SK-N-SH (cell line): ENCODE data around the gene CDK1. TPM values are rescaled to one million over a fixed set of nuclear protein-coding genes. Genes with fewer than 3 reads are reported as not detected.

ENCODE experiments used
- CTCF ChIA-PET: fragments of 300-600, 350-600 bp; formaldehyde crosslinking; extraction: SDS; loops from one replicate; lab custom pipeline; 2021; lab: Yijun Ruan, JAX
- POLR2A ChIA-PET: fragments of 350-600 bp; sonication (Branson Sonifier 250); formaldehyde crosslinking; extraction: SDS; loops from one replicate; lab custom pipeline; 2020; ENCODE audit warnings: antibody characterized with exemption, inconsistent platforms; lab: Yijun Ruan, JAX
- DNase-seq: peaks from one replicate; pipeline ENCODE4 v3.0.0; 2012
- H2AFZ ChIP-seq: fragments of 200-600 bp; sonication (generic); 2 replicates; pipeline ENCODE4 v1.8.1; 2016; ENCODE audit warnings: antibody characterized with exemption, mild to moderate bottlenecking, low read depth
- H3F3A ChIP-seq: fragments of 200-600 bp; sonication (generic); replicated peaks from 2 replicates; pipeline ENCODE3; 2016; ENCODE audit warnings: antibody characterized with exemption, mild to moderate bottlenecking; ENCODE audit not compliant: insufficient read depth
- H3K27ac ChIP-seq, 2 experiments: fragments of 200-500 bp in 1 of 2; fragments of 200-600 bp in 1 of 2; sonication (Bioruptor generic) in 1 of 2; sonication (generic), shearing (Covaris generic) in 1 of 2; 2 replicates each; pipeline versions ENCODE4 v1.5.1 to v1.6.1; 2014 to 2016; ENCODE audit warnings: low read depth in 2 of 2, inconsistent platforms in 1 of 2, low read length in 1 of 2, mild to moderate bottlenecking in 1 of 2, mixed read lengths in 1 of 2
- H3K27me3 ChIP-seq: fragments of 200-600 bp; sonication (generic), shearing (Covaris generic); 2 replicates; pipeline ENCODE4 v1.6.1; 2016; ENCODE audit warnings: mixed run types; ENCODE audit not compliant: insufficient read depth
- H3K36me3 ChIP-seq, 2 experiments: fragments of 200-500 bp in 1 of 2; fragments of 200-600 bp in 1 of 2; sonication (Bioruptor generic) in 1 of 2; sonication (generic) in 1 of 2; replicated peaks in 1 of 2; 2 replicates each; pipeline versions ENCODE3 to v1.5.1; 2014 to 2016; ENCODE audit warnings: low read length in 1 of 2, mild to moderate bottlenecking in 1 of 2; ENCODE audit not compliant: insufficient read depth in 2 of 2, control insufficient read depth in 1 of 2
- H3K4me1 ChIP-seq, 2 experiments: fragments of 200-500 bp in 1 of 2; fragments of 200-600 bp in 1 of 2; sonication (Bioruptor generic) in 1 of 2; sonication (generic), shearing (Covaris generic) in 1 of 2; 2 replicates each; pipeline versions ENCODE4 v1.5.1 to v1.6.1; 2014 to 2016; ENCODE audit warnings: low read depth in 1 of 2, low read length in 1 of 2, mixed run types in 1 of 2; ENCODE audit not compliant: insufficient read depth in 2 of 2, control insufficient read depth in 1 of 2
- H3K4me2 ChIP-seq: fragments of 200-600 bp; sonication (generic), shearing (Covaris generic); 2 replicates; pipeline ENCODE4 v1.6.1; 2017; ENCODE audit warnings: mixed run types
- H3K4me3 ChIP-seq, 2 experiments: fragments of 200-500 bp in 1 of 2; fragments of 200-600 bp in 1 of 2; sonication (Bioruptor generic) in 1 of 2; sonication (generic), shearing (Covaris generic) in 1 of 2; 2 replicates each; pipeline versions ENCODE4 v1.5.1 to v1.8.1; 2014 to 2016; ENCODE audit warnings: low read depth in 2 of 2, inconsistent platforms in 1 of 2, low read length in 1 of 2, mild to moderate bottlenecking in 1 of 2, mixed read lengths in 1 of 2, moderate library complexity in 1 of 2
- H3K79me2 ChIP-seq: fragments of 200-600 bp; sonication (generic); 2 replicates; pipeline ENCODE4 v1.8.1; 2017; ENCODE audit warnings: mild to moderate bottlenecking; ENCODE audit not compliant: insufficient read depth
- H3K9ac ChIP-seq: fragments of 200-600 bp; sonication (generic); 2 replicates; pipeline ENCODE4 v1.6.1; 2017; ENCODE audit warnings: mixed run types
- H3K9me2 ChIP-seq: fragments of 200-600 bp; sonication (generic); 2 replicates; pipeline ENCODE4 v1.6.1; 2017; ENCODE audit warnings: mixed run types
- H3K9me3 ChIP-seq: fragments of 200-600 bp; sonication (generic); 2 replicates; pipeline ENCODE4 v1.6.1; 2017; ENCODE audit warnings: mixed run types, mild to moderate bottlenecking, moderate library complexity
- H4K20me1 ChIP-seq: fragments of 200-600 bp; sonication (generic); 2 replicates; pipeline ENCODE4 v1.6.1; 2017; ENCODE audit warnings: mild to moderate bottlenecking, mixed run types; ENCODE audit not compliant: insufficient read depth
- CHD2 ChIP-seq: fragments of 150-350 bp; IDR thresholded peaks from 2 replicates; pipeline ENCODE4 v1.6.1; 2018; ENCODE audit warnings: low read length; ENCODE audit not compliant: partially characterized antibody
- FOSL2 ChIP-seq: IDR thresholded peaks from 2 replicates; pipeline ENCODE4 v1.4.0; 2012; ENCODE audit warnings: low read depth, mild to moderate bottlenecking, moderate library complexity, borderline replicate concordance
- FOXM1 ChIP-seq: IDR thresholded peaks from 2 replicates; pipeline ENCODE4 v1.4.0; 2012; ENCODE audit warnings: low read depth, mild to moderate bottlenecking
- GABPA ChIP-seq: IDR thresholded peaks from 2 replicates; pipeline ENCODE4 v1.4.0; 2012; ENCODE audit warnings: low read depth, mild to moderate bottlenecking
- GATA2 ChIP-seq: sonication (generic); formaldehyde crosslinking; IDR thresholded peaks from 2 replicates; pipeline ENCODE4 v1.5.0; 2020; ENCODE audit warnings: mild to moderate bottlenecking, missing genetic modification reagents
- IRF3 ChIP-seq: fragments of 150-350 bp; IDR thresholded peaks from 2 replicates; pipeline ENCODE4 v1.6.1; 2016; ENCODE audit warnings: mild to moderate bottlenecking, low read depth, low read length
- JUND ChIP-seq: IDR thresholded peaks from 2 replicates; pipeline ENCODE4 v1.4.0; 2012
- MXI1 ChIP-seq: IDR thresholded peaks from 2 replicates; pipeline ENCODE4 v1.6.1; 2012; ENCODE audit warnings: mild to moderate bottlenecking, low read depth, low read length, improper control_type of control experiment
- POLR2AphosphoS5 ChIP-seq: IDR thresholded peaks from 2 replicates; pipeline ENCODE4 v1.6.1; 2012; ENCODE audit warnings: low read depth, low read length
- RCOR1 ChIP-seq: fragments of 150-350 bp; IDR thresholded peaks from 2 replicates; pipeline ENCODE4 v1.6.1; 2017; ENCODE audit warnings: antibody characterized with exemption, low read length
- RFX5 ChIP-seq: IDR thresholded peaks from 2 replicates; pipeline ENCODE4 v1.6.1; 2012; ENCODE audit warnings: mild to moderate bottlenecking, improper control_type of control experiment, low read length
- RXRA ChIP-seq: IDR thresholded peaks from 2 replicates; pipeline ENCODE4 v1.4.0; 2012; ENCODE audit warnings: low read depth, mild to moderate bottlenecking, borderline replicate concordance
- SIN3A ChIP-seq: IDR thresholded peaks from 2 replicates; pipeline ENCODE4 v1.6.1; 2012; ENCODE audit warnings: low read depth, mild to moderate bottlenecking, low read length, moderate library complexity, borderline replicate concordance
- SMC3 ChIP-seq: IDR thresholded peaks from 2 replicates; pipeline ENCODE4 v1.6.1; 2012; ENCODE audit warnings: low read depth, low read length, improper control_type of control experiment
- TCF12 ChIP-seq: IDR thresholded peaks from 2 replicates; pipeline ENCODE4 v1.4.0; 2012
- TEAD4 ChIP-seq: IDR thresholded peaks from 2 replicates; pipeline ENCODE4 v1.4.0; 2012; ENCODE audit warnings: mild to moderate bottlenecking, borderline replicate concordance; ENCODE audit not compliant: insufficient read depth
- USF1 ChIP-seq: IDR thresholded peaks from 2 replicates; pipeline ENCODE4 v1.4.0; 2012; ENCODE audit warnings: low read depth, borderline replicate concordance
- USF2 ChIP-seq: fragments of 150-350 bp; IDR thresholded peaks from 2 replicates; pipeline ENCODE4 v1.6.1; 2017; ENCODE audit warnings: antibody characterized with exemption, low read length, low read depth, borderline replicate concordance
- YY1 ChIP-seq: IDR thresholded peaks from 2 replicates; pipeline ENCODE4 v1.4.0; 2012; ENCODE audit warnings: low read depth, mild to moderate bottlenecking
- ZBTB33 ChIP-seq: IDR thresholded peaks from 2 replicates; pipeline ENCODE4 v1.4.0; 2012; ENCODE audit warnings: low read depth, borderline replicate concordance
- WGBS: methylation state at CpG from one replicate; pipeline ENCODE4 v1.1.6; 2017; ENCODE audit warnings: low lambda C conversion rate; 5-methylcytosine and 5-hydroxymethylcytosine counted together
- polyA plus RNA-seq, 3 experiments: library from polyadenylated mRNA; depleted of rRNA; stranded (reverse); fragments of >200 nt; gene quantifications; 2 replicates each; pipeline ENCODE4 v1.2.3, GENCODE V29; 2012

CDK1 gene
- polyA plus RNA-seq, 1 of the 3 experiments (the other 2 are of a cell fraction) = 20.8 TPM

- 98% methylated on average over 1 of the region's 1 CpG for WGBS
- Histone ChIP-seq H3K4me1 (no peaks in the 10 kb centered on the region; a peak in 1 of 4 replicates), H3K79me2 (peaks cover 4% of the 10 kb centered on the region; the same call in 1 of the 2 replicates)
- no peak for TF ChIP-seq FOXM1
- no peak for TF ChIP-seq POLR2AphosphoS5
- no peak for TF ChIP-seq USF2
- no peak for TF ChIP-seq RXRA
- TF ChIP-seq SMC3 = no peak
- TF ChIP-seq JUND = no peak
- TF ChIP-seq RCOR1 = no peak
- TF ChIP-seq, all 33 proteins: peak for 0
- no peaks in the 10 kb centered on the region for H3K9me2 ChIP-seq
- ChIA-PET CTCF (interaction anchor here (1.7 kb wide), 1 partner anchor 8 kb away, joined by 3 read pairs; no protein-coding TSS in a partner anchor), POLR2A (no interaction called here)
- H3K4me2 ChIP-seq = no peak overlapping the region
- H3K9ac ChIP-seq = no peak overlapping the region
- H3K27ac ChIP-seq = no peak overlapping the region
- H3K4me3 ChIP-seq = no peak overlapping the region
- no peaks in the 10 kb centered on the region for H3F3A ChIP-seq
- DNase-seq = no peak
- peaks cover 11% of the 10 kb centered on the region in 2 experiments for H3K36me3 ChIP-seq
- no peaks in the 10 kb centered on the region for H4K20me1 ChIP-seq
- H2AFZ ChIP-seq = no peak overlapping the region
- no peaks in the 10 kb centered on the region for H3K9me3 ChIP-seq
- H3K27me3 ChIP-seq = no peaks in the 10 kb centered on the region
Measured at GRCh38 chr10:60799971-60800650, 21.8 kb downstream of the CDK1 start.

GRCh38 chr10:60800918-60801317 lies 22.6 kb downstream of the CDK1 start:
- H3K27me3 ChIP-seq = no peaks in the 10 kb centered on the region
- DNase-seq = no peak
- H3K9ac ChIP-seq = no peak overlapping the region
- no peaks in the 10 kb centered on the region for H4K20me1 ChIP-seq
- TF ChIP-seq GATA2 (no peak), MXI1 (no peak), TEAD4 (no peak), SIN3A (no peak), SMC3 (no peak), FOSL2 (no peak), GABPA (no peak), USF1 (no peak), YY1 (no peak), RCOR1 (no peak), ZBTB33 (no peak), RFX5 (no peak), TCF12 (no peak), CHD2 (no peak), IRF3 (no peak)
- TF ChIP-seq, all 33 proteins: peak for 0
- Histone ChIP-seq H2AFZ (no peak overlapping the region), H3K9me2 (no peaks in the 10 kb centered on the region), H3F3A (no peaks in the 10 kb centered on the region), H3K9me3 (no peaks in the 10 kb centered on the region), H3K27ac (no peak overlapping the region), H3K4me2 (no peak overlapping the region), H3K79me2 (no peaks in the 10 kb centered on the region), H3K36me3 (peaks cover 3 to 6% of the 10 kb centered on the region in 2 experiments), H3K4me3 (no peak overlapping the region), H3K4me1 (no peaks in the 10 kb centered on the region; a peak in 1 of 4 replicates)
- POLR2A ChIA-PET = no interaction called here
- CTCF ChIA-PET = interaction anchor here (1.4 to 1.7 kb wide), 2 partner anchors 9 to 16 kb away, joined by 3 to 5 read pairs; no protein-coding TSS in a partner anchor
